IPS-20b (cell line): ENCODE measurements around the gene RBSN.

Experiments used
- H3K27ac ChIP-seq: one replicate; pipeline ENCODE4 v1.5.1; 2013; ENCODE audit warnings: low read length
- H3K27me3 ChIP-seq: 2 replicates; pipeline ENCODE4 v1.6.1; 2013; ENCODE audit warnings: mild to moderate bottlenecking, low read length, inconsistent platforms; ENCODE audit not compliant: insufficient read depth
- H3K36me3 ChIP-seq: 2 replicates; pipeline ENCODE4 v1.6.1; 2013; ENCODE audit warnings: low read depth, mild to moderate bottlenecking, inconsistent platforms, low read length, moderate library complexity; ENCODE audit not compliant: insufficient read depth
- H3K4me1 ChIP-seq: 2 replicates; pipeline ENCODE4 v1.6.1; 2013; ENCODE audit warnings: mild to moderate bottlenecking, control low read depth, inconsistent platforms, low read length, moderate library complexity; ENCODE audit not compliant: insufficient read depth
- H3K4me3 ChIP-seq: 2 replicates; pipeline ENCODE4 v1.5.1; 2013; ENCODE audit warnings: mild to moderate bottlenecking, low read length, inconsistent platforms
- H3K9ac ChIP-seq: 2 replicates; pipeline ENCODE4 v1.6.1; 2013; ENCODE audit warnings: low read depth, mild to moderate bottlenecking, inconsistent platforms, low read length, moderate library complexity
- H3K9me3 ChIP-seq: 2 replicates; pipeline ENCODE4 v1.6.1; 2013; ENCODE audit warnings: mild to moderate bottlenecking, low read depth, low read length, inconsistent platforms; ENCODE audit not compliant: insufficient read depth

The RBSN gene

DNA sequence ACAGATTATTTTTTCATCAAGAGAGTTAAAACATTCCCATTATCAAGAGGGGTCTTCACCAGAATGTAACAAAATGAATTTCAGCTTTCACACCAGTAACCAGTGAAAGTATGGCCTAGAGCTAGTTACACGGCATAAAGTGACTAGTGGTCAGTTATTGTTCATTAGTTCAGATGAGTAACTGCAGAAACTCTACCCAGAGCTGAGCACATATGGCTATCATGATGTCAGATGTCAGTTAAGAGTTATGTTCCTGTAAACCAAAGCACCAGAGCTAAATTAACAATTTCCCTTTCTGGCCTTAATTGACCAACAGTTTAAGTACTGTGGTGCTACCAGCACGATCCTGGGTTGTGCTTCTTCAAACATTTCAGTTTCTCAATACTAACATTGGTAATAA is 27.2 kb downstream of the RBSN start:
- H3K27me3 ChIP-seq: no peaks in the 10 kb centered on the region
- H3K9ac ChIP-seq: no peak overlapping the region
- H3K9me3 ChIP-seq: no peaks in the 10 kb centered on the region
- H3K36me3 ChIP-seq: peaks cover 40% of the 10 kb centered on the region
- no peak overlapping the region for H3K4me3 ChIP-seq
- H3K27ac ChIP-seq: no peak overlapping the region
- H3K4me1 ChIP-seq: no peaks in the 10 kb centered on the region

DNA sequence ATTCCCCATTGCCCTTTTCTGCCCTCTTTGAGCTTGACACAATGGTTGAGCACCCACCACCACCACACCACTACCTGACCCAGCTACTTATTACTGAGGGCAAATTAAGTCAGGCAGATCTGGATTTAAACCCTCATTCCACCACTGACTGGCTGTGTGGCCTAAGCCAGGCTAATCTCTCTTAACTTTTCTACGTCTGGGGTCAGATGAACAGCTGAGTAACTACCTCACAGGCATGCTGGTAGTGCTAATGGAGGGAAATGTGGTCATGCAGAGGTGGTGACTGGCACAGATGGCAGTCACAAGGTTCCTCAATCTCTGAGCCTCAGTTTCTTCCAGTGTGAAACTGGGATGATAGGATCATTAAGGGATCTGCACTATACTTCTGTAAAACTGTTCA is 29.5 kb downstream of the RBSN start:
- Histone ChIP-seq H3K9me3 (no peaks in the 10 kb centered on the region), H3K36me3 (peaks cover 19% of the 10 kb centered on the region), H3K4me1 (no peaks in the 10 kb centered on the region), H3K27ac (no peak overlapping the region), H3K9ac (no peak overlapping the region; the same call in 1 of the 2 replicates), H3K27me3 (0 out of 2 replicates have a peak, but pooled peaks cover 4% of the 10 kb centered on the region), H3K4me3 (no peak overlapping the region)

DNA sequence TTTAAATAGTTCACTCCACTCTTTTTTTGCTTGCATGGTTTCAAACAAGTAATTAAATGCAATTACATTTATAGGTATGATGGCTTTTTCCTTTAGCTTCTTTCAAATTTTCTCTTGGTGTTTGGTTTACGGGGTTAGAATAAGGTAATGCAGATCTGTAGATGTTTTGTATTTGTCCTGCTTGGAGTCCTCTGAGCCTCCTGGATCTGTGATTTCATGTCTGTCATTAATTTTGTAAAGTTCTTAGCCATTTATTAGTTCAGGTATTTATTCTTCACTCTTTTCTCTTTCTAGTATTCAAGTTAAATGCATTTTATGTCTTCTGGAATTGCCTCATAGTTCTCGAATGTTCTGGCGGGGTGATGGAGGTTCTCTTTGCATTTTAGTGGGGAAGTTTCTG is 32.5 kb downstream of the RBSN start:
- Histone ChIP-seq H3K27me3 (0 out of 2 replicates have a peak, but pooled peaks cover 4% of the 10 kb centered on the region), H3K9ac (no peak overlapping the region), H3K4me3 (no peak overlapping the region), H3K4me1 (no peaks in the 10 kb centered on the region), H3K27ac (no peak overlapping the region), H3K36me3 (no peaks in the 10 kb centered on the region), H3K9me3 (no peaks in the 10 kb centered on the region)

DNA sequence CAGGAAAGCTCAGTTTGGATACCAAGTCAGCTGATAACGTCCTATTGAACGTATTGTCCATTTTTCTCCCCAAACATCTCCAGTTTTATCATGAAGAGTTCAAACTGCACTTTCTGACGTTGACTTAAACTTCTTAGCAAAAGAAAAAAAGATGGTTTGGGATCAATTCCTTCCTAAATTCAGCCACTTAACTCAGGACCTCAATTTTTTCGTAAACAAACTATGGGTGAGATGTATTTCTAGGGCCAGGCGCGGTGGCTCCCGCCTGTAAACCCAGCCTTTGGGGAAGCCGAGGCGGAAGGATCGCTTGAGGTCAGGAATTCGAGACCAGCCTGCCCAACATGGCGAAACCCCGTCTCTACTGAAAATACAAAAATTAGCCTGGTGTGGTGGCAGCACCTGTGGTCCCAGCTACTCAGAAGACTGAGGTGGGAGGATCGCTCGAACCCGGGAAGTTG is 33.4 kb downstream of the RBSN start:
- H3K4me1 ChIP-seq: no peaks in the 10 kb centered on the region
- no peak overlapping the region for H3K27ac ChIP-seq
- H3K27me3 ChIP-seq: 0 out of 2 replicates have a peak, but pooled peaks cover 4% of the 10 kb centered on the region
- peak overlapping the region; percentile 96 for H3K4me3 ChIP-seq
- no peaks in the 10 kb centered on the region for H3K9me3 ChIP-seq
- H3K9ac ChIP-seq: peak overlapping the region; percentile 97; the same call in 1 of the 2 replicates
- H3K36me3 ChIP-seq: no peaks in the 10 kb centered on the region

DNA sequence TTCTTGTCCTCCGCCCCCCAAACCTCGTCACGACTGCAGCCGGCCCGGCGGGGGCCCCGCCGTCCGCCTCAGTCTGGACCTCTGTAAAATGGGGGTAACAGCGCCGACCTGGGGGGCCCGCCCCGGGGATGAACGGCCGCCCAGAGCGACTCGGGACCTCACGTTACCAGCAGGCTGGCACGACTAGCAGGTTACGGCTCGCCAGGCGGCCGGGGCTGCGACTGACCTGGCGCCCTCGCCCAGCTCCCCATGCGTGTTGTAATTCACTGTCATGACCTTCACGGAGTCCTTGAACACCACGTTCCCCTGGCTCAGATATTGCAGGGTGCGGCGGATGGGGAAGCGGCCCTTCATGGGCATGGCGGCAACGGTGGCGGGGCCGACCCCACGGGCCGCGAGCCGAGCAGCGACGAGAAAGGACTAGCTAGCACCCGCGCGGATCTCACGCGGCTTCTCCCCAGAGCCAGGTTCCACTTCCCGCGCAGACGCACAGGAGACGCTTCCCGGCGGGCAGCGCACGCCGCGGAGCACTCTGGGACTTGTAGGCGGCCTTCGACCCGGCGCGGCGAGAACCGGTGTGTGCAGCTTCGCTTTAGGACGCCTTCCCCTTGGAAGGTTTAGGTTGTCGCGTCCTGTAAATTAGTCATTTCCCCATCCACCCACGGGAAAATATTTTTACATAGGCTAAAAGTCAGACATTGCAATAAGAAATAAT is 34.0 kb downstream of the RBSN start, which contains the start of gene MRPS25:
TSS of gene MRPS25 (minus strand) at position 481 of the 715 bp plus-strand sequence. CDS start at position 360, 121 bp downstream.
- H3K27me3 ChIP-seq: 0 out of 2 replicates have a peak, but pooled peaks cover 4% of the 10 kb centered on the region
- no peaks in the 10 kb centered on the region for H3K9me3 ChIP-seq
- no peaks in the 10 kb centered on the region for H3K4me1 ChIP-seq
- peak within 1 kb of the TSS; percentile 97 for H3K9ac ChIP-seq
- peaks cover 2% of the 10 kb centered on the region for H3K36me3 ChIP-seq
- H3K27ac ChIP-seq: peak within 1 kb of the TSS; percentile 70
- H3K4me3 ChIP-seq: peak within 1 kb of the TSS; percentile 96

DNA sequence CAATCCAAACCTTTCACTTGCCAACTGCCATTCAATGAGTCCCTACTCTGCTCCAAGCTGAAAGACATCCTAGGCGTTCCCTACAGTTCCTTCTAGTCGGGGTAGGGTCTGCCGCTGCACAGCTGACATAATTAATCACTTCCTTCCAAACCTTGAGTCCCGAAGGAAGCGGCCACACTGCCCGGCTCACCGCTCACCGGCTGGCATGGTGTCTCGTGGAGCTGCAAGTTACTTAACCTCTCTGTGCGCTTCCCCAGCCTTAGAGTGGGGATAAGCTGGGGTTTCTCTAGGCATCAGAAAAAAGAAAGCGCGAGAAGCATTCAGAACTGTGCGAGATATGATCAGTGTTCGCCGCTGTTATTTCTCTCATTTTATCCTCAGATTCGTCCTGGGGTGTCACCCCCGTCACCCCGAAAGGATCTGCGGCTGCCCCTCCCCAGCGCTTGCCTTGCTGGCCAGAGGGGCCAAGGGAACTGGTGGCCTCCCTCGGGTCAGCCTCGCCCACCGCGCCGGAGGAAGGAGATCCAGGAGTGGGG is 34.6 kb downstream of the RBSN start:
- H3K27me3 ChIP-seq: 0 out of 2 replicates have a peak, but pooled peaks cover 4% of the 10 kb centered on the region
- peak overlapping the region; percentile 96 for H3K4me3 ChIP-seq
- peaks cover 7% of the 10 kb centered on the region for H3K36me3 ChIP-seq
- no peaks in the 10 kb centered on the region for H3K4me1 ChIP-seq
- H3K27ac ChIP-seq: peak overlapping the region; percentile 70
- H3K9ac ChIP-seq: peak overlapping the region; percentile 97
- no peaks in the 10 kb centered on the region for H3K9me3 ChIP-seq

DNA sequence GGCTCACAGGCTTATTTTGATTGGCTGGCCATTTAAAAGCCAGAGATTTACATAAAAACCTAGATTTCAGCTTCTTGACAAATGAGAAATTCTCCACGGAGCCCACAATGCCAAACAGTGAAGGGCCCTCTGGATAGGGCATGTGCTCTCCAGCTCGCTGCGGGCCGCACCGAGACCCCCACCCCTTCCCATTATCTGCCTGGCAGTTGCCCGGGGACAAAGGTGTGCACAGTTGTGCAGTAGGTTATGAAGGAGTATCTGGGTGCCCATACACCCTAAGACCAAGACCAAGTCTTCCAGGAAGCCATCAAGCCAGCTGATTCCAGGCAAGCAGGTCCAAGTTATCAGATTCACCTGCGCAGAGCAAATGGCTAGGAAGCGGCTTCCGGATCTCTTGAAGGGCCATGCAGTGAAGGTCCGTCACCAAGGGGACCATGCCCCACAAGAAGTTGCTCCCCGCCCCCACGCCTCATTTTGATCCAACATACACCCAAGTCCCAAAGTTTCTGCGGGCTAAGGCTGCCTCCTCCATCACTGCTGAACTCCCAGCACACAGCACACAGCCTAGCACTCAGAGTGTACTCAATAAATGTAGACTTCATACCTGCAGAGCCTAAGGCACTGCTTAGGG is 35.2 kb downstream of the RBSN start:
- Histone ChIP-seq H3K9ac (peak overlapping the region; percentile 97), H3K27ac (no peak overlapping the region), H3K36me3 (peaks cover 13% of the 10 kb centered on the region), H3K4me1 (no peaks in the 10 kb centered on the region), H3K4me3 (peak overlapping the region; percentile 96), H3K9me3 (no peaks in the 10 kb centered on the region), H3K27me3 (0 out of 2 replicates have a peak, but pooled peaks cover 4% of the 10 kb centered on the region)

DNA sequence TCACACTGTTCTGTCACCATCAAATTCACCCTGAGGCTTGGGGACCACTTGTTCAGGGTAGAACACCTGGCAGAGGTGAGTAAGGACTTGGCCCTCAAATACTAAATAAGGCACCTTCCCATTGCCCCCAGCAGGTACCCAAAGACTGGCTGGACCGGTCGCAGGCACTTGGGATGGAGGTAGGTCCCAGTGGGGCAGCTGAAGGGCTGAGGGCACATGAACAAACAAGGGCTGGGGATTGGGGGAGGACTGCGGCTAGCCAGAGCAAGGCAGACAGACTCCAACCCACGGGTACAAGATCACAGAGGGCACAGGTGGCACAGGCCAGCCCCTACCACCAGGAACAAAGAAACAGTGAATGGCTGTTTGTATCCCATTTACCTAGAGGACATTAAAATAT is 35.7 kb downstream of the RBSN start:
- Histone ChIP-seq H3K27ac (no peak overlapping the region), H3K27me3 (0 out of 2 replicates have a peak, but pooled peaks cover 4% of the 10 kb centered on the region), H3K4me1 (no peaks in the 10 kb centered on the region), H3K36me3 (peaks cover 18% of the 10 kb centered on the region), H3K4me3 (peak overlapping the region; percentile 96; the same call in 1 of the 2 replicates), H3K9ac (no peak overlapping the region), H3K9me3 (no peaks in the 10 kb centered on the region)

DNA sequence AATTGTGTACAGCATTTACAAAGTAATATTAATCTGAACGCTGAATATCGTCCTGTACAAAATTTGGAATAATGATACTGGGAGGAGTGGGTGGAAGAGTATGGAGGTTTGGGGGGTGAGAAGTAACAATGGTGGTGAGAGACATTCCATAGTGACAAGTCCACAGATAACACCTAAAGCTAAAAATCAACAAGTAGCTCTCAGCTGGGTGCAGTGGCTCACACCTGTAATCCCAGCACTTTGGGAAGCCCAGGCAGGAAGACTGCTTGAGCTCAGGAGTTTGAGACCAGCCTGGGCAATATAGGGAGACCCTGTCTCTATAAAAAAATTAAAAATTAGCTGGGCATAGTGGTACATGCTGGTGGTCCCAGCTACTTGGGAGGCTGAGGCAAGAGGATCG is 38.9 kb downstream of the RBSN start:
- Histone ChIP-seq H3K36me3 (peaks cover 36% of the 10 kb centered on the region), H3K27me3 (no peaks in the 10 kb centered on the region), H3K4me1 (no peaks in the 10 kb centered on the region), H3K27ac (no peak overlapping the region), H3K9me3 (no peaks in the 10 kb centered on the region), H3K9ac (no peak overlapping the region), H3K4me3 (no peak overlapping the region)

DNA sequence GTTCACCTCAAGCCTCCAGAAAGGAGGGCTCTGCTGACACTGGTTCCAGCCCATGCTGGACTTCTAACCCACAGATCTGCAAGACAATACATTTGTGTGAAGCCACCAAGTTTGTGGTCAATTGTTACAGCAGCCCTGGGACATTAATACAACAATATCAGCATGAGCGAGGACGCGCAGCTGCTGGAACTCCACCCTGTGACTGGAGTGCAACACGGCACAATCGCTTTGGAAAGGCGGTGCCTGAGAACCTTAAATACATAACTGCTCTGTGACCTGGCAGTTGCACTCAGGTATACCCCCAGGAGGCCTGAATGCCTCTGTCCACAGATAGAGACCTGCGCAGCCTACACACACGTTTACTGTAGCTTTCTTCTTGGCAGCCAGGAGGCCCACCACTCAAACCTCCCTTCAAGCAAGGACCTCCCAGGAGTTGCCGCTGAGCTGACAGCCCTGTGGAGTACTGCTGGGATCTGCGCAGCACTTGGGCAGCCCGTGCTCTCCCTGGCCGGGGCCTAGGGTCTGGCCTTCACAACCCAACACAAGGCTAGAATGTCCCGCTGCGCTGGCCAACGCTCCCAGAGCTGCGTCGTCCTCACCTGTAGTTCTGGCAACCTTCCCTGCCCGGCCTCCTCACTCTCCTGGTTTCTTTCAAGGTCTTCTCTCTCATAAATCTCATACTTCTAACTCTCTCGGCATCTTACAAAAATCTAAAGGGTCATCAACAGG is 42.1 kb downstream of the RBSN start:
- Histone ChIP-seq H3K4me3 (no peak overlapping the region), H3K9ac (no peak overlapping the region), H3K4me1 (no peaks in the 10 kb centered on the region), H3K36me3 (peaks cover 51% of the 10 kb centered on the region), H3K27ac (no peak overlapping the region), H3K27me3 (no peaks in the 10 kb centered on the region), H3K9me3 (no peaks in the 10 kb centered on the region)

DNA sequence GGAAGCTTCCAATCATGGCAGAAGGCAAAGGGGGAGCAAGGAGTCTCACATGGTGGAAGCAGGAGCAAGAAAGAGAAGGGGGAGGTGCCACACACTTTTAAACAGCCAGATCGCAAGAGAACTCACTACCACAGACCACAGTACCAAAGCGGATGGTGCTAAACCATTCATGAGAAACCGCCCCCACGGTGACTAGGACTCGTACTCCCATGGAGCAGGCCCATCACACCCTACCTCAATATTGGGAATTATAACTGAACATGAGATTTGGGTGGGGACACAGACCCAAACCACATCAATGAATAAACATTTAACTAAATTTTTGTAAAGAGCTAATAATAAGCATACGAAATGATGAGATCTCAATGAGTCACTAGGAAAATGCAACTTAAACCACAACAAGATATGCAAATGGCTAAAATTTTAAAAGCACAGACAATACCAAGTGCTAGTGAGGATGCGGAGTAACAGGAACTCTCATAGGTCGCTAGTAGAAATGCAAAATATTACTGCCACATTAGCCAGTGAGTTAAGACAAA is 43.9 kb downstream of the RBSN start:
- Histone ChIP-seq H3K4me3 (no peak overlapping the region), H3K27me3 (no peaks in the 10 kb centered on the region), H3K9me3 (no peaks in the 10 kb centered on the region), H3K4me1 (0 out of 2 replicates have a peak, but pooled peaks cover 3% of the 10 kb centered on the region), H3K36me3 (peaks cover 66% of the 10 kb centered on the region), H3K27ac (no peak overlapping the region), H3K9ac (no peak overlapping the region)
